K562 (cell line): Measurements from ENCODE around the gene IKZF4. TPM values are rescaled to one million over a fixed set of nuclear protein-coding genes. Genes with fewer than 3 reads are reported as not detected.
A peak's percentile ranks its signal among the peaks of the same experiment; 100 is the strongest.

Experiments
- E2F3 ChIP-seq: fragments of 250-450 bp; sonication (Bioruptor Pico); IDR thresholded peaks from 2 replicates; pipeline ENCODE4 v1.4.0; 2020; ENCODE audit warnings: mild to moderate bottlenecking
- GTF3C2 ChIP-seq: IDR thresholded peaks from 3 replicates; pipeline ENCODE4 v1.6.1; 2011; ENCODE audit warnings: borderline replicate concordance, mild to moderate bottlenecking, moderate library complexity; ENCODE audit not compliant: insufficient read length; ENCODE audit errors: extremely low read depth
- KHSRP ChIP-seq: fragments of 450-650 bp; IDR thresholded peaks from 2 replicates; pipeline ENCODE4 v1.6.1; 2017
- TFAP4 ChIP-seq: sonication (generic); formaldehyde crosslinking; IDR thresholded peaks from 2 replicates; pipeline ENCODE4 v1.8.0; 2022; ENCODE audit warnings: missing genetic modification reagents, mild to moderate bottlenecking, moderate library complexity, borderline replicate concordance
- ZNF277 ChIP-seq: fragments of 250-450 bp; sonication (Bioruptor Pico); IDR thresholded peaks from 2 replicates; pipeline ENCODE4 v1.8.0; 2022; ENCODE audit warnings: inconsistent platforms, mild to moderate bottlenecking, moderate library complexity, borderline replicate concordance
- ZNF398 ChIP-seq: fragments of 250-450 bp; sonication (Bioruptor Pico); IDR thresholded peaks from 2 replicates; pipeline ENCODE4 v1.8.0; 2021; ENCODE audit warnings: moderate library complexity, mild to moderate bottlenecking, inconsistent platforms
- polyA plus RNA-seq, 8 experiments: library from polyadenylated mRNA; depleted of rRNA in 4 of 8; stranded (reverse) in 5 of 8; unstranded in 3 of 8; fragments of >200 nt; fragmentation: Nextera tagmentation in 2 of 8; fragmentation: Illumina TruSeq in 1 of 8; extraction: Ambion mirVana in 2 of 8; extraction: Trizol in 1 of 8; gene quantifications; 2 replicates each; pipeline versions ENCODE4 v1.2.1 to v1.2.3, GENCODE V29; 2011 to 2014; ENCODE audit warnings: inconsistent platforms in 1 of 8, missing spikeins in 1 of 8
- total RNA-seq, 7 experiments: library from RNA; depleted of rRNA in 6 of 7; stranded (reverse); fragments of >200 nt in 6 of 7; fragmentation: Illumina TruSeq in 2 of 7; extraction: Trizol in 2 of 7; gene quantifications; 2 replicates each; pipeline versions ENCODE4 v1.2.1 to v1.2.3, GENCODE V29; 2011 to 2021; ENCODE audit warnings: low replicate concordance in 1 of 7
- TF ChIP-seq, protein P1 (sequence below), 2 experiments: fragments of 450-650 bp in 1 of 2; sonication (generic) in 1 of 2; formaldehyde crosslinking in 1 of 2; IDR thresholded peaks; 2 replicates each; pipeline versions ENCODE4 v1.7.1 to v1.9.0; 2016 to 2022; ENCODE audit warnings: inconsistent platforms in 1 of 2, mild to moderate bottlenecking in 1 of 2, missing genetic modification reagents in 1 of 2

The IKZF4 gene
- total and polyA plus RNA-seq, 9 of the 15 experiments (the other 6 are each of a cell fraction or from before 2014, with no cell fraction given) = 1.9 to 16.3 (median 3.6) TPM

- TF ChIP-seq TFAP4 (peak; percentile 78), GTF3C2 (no peak), E2F3 (no peak), ZNF398 (CRISPR knock-in tag) (no peak), ZNF277 (CRISPR knock-in tag) (no peak), KHSRP (no peak)
- TF ChIP-seq, protein P1, sequence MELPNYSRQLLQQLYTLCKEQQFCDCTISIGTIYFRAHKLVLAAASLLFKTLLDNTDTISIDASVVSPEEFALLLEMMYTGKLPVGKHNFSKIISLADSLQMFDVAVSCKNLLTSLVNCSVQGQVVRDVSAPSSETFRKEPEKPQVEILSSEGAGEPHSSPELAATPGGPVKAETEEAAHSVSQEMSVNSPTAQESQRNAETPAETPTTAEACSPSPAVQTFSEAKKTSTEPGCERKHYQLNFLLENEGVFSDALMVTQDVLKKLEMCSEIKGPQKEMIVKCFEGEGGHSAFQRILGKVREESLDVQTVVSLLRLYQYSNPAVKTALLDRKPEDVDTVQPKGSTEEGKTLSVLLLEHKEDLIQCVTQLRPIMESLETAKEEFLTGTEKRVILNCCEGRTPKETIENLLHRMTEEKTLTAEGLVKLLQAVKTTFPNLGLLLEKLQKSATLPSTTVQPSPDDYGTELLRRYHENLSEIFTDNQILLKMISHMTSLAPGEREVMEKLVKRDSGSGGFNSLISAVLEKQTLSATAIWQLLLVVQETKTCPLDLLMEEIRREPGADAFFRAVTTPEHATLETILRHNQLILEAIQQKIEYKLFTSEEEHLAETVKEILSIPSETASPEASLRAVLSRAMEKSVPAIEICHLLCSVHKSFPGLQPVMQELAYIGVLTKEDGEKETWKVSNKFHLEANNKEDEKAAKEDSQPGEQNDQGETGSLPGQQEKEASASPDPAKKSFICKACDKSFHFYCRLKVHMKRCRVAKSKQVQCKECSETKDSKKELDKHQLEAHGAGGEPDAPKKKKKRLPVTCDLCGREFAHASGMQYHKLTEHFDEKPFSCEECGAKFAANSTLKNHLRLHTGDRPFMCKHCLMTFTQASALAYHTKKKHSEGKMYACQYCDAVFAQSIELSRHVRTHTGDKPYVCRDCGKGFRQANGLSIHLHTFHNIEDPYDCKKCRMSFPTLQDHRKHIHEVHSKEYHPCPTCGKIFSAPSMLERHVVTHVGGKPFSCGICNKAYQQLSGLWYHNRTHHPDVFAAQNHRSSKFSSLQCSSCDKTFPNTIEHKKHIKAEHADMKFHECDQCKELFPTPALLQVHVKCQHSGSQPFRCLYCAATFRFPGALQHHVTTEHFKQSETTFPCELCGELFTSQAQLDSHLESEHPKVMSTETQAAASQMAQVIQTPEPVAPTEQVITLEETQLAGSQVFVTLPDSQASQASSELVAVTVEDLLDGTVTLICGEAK (IDR thresholded peaks at IDR 0.05) = 0 out of 2 replicates have a peak, but pooled peaks have one; percentile 16
- TF ChIP-seq, protein P1 (CRISPR knock-in tag; IDR thresholded peaks at IDR 0.05) = no peak
Observed at GRCh38 chr12:56078931-56079722, 58.3 kb downstream of the IKZF4 start (continued).
